T-cell (primary cell): Measurements from ENCODE around the gene NTRK1. TPM values are rescaled to one million over a fixed set of nuclear protein-coding genes. Genes with fewer than 3 reads are reported as not detected.
"Not testable (repeated sequence)": the region's sequence is repeated elsewhere in the genome, so short reads cannot be mapped to it uniquely, and the experiment has no call there.

Experiments
- ATAC-seq, 4 experiments: fragments of 200-7000 bp in 3 of 4; fragments of 150-1000 bp in 1 of 4; cut with Tn5 transposase; replicated peaks in 1 of 4; 1 replicate in 3 of 4; 2 replicates in 1 of 4; pipeline ENCODE4 v1.10.0; 2021; ENCODE audit warnings: moderate library complexity in 3 of 4, mild to moderate bottlenecking in 2 of 4, moderate number of reproducible peaks in 1 of 4
- CTCF ChIA-PET, 2 donors: fragments of 300-600 bp; sonication (Branson Sonifier 250); formaldehyde crosslinking; loops; one replicate each; lab custom pipeline; 2022; ENCODE audit warnings: antibody characterized with exemption in 2 of 2; lab: Charles Lee
- POLR2A ChIA-PET, 2 donors: fragments of 300-600 bp; sonication (Branson Sonifier 250); formaldehyde crosslinking; loops; one replicate each; lab custom pipeline; 2022; ENCODE audit warnings: antibody characterized with exemption in 2 of 2; lab: Charles Lee
- DNase-seq, 35 experiments: peaks; one replicate each; pipeline versions ENCODE4 v3.0.0 to v3.0.0-alpha.2; 2013 to 2023
- H3K27ac ChIP-seq: one replicate; pipeline ENCODE4 v1.5.1; 2013; ENCODE audit warnings: low read length
- H3K27me3 ChIP-seq, 2 experiments: replicated peaks in 1 of 2; 1 replicate in 1 of 2; 2 replicates in 1 of 2; pipeline versions ENCODE4 v1.6.1 to v1.7.0; 2013; ENCODE audit warnings: low read length in 1 of 2, mixed read lengths in 1 of 2; ENCODE audit not compliant: control insufficient read depth in 2 of 2, insufficient read depth in 2 of 2; ENCODE audit errors: extremely low read depth in 1 of 2
- H3K36me3 ChIP-seq, 2 donors: 1 replicate in 1 of 2; 2 replicates in 1 of 2; pipeline versions ENCODE4 v1.6.1 to v1.7.0; 2013; ENCODE audit warnings: low read length in 1 of 2; ENCODE audit not compliant: control insufficient read depth in 2 of 2, insufficient read depth in 1 of 2; ENCODE audit errors: extremely low read depth in 1 of 2
- H3K4me1 ChIP-seq, 2 experiments: 1 replicate in 1 of 2; 2 replicates in 1 of 2; pipeline versions ENCODE4 v1.6.1 to v1.7.0; 2013; ENCODE audit warnings: low read length in 2 of 2, mixed read lengths in 1 of 2; ENCODE audit not compliant: insufficient read depth in 2 of 2, control insufficient read depth in 1 of 2; ENCODE audit errors: extremely low read depth in 1 of 2
- H3K4me3 ChIP-seq, 2 donors: 1 replicate in 1 of 2; 2 replicates in 1 of 2; pipeline versions ENCODE4 v1.5.1 to v1.7.0; 2013; ENCODE audit warnings: mild to moderate bottlenecking in 2 of 2, low read length in 1 of 2, moderate library complexity in 1 of 2; ENCODE audit not compliant: control insufficient read depth in 1 of 2; ENCODE audit errors: extremely low read depth in 1 of 2
- H3K9me3 ChIP-seq: 2 replicates; pipeline ENCODE4 v1.7.0; 2013
- H3K27ac Mint-ChIP-seq, 2 donors: one replicate each; pipeline ENCODE4 v1.8.0; 2020 to 2021; ENCODE audit warnings: mild to moderate bottlenecking in 2 of 2, mixed read lengths in 2 of 2
- H3K27me3 Mint-ChIP-seq, 2 donors: one replicate each; pipeline ENCODE4 v1.8.0; 2021 to 2022; ENCODE audit warnings: mixed read lengths in 2 of 2
- H3K36me3 Mint-ChIP-seq: one replicate; pipeline ENCODE4 v1.8.0; 2021; ENCODE audit warnings: mixed read lengths
- H3K4me1 Mint-ChIP-seq, 3 donors: one replicate each; pipeline ENCODE4 v1.8.0; 2020 to 2022; ENCODE audit warnings: mixed read lengths in 3 of 3, mild to moderate bottlenecking in 1 of 3
- H3K4me3 Mint-ChIP-seq, 3 donors: one replicate each; pipeline ENCODE4 v1.8.0; 2020 to 2022; ENCODE audit warnings: mild to moderate bottlenecking in 3 of 3, mixed read lengths in 3 of 3, moderate library complexity in 3 of 3
- H3K9me3 Mint-ChIP-seq, 3 donors: one replicate each; pipeline ENCODE4 v1.8.0; 2020 to 2022; ENCODE audit warnings: mixed read lengths in 3 of 3
- WGBS: methylation state at CpG from one replicate; pipeline ENCODE4 v1.1.5; 2013; ENCODE audit warnings: missing lambda C conversion rate; ENCODE audit not compliant: insufficient coverage; 5-methylcytosine and 5-hydroxymethylcytosine counted together
- total RNA-seq, 35 experiments: library from RNA in 6 of 35; stranded (reverse) in 6 of 35; fragments of 120-200 nt in 1 of 35; gene quantifications; one replicate each; pipeline versions ENCODE4 v1.2.1 to v1.2.4 and lab custom pipeline; 2013 to 2026

Gene NTRK1
- total RNA-seq, 5 donors from 2014 or later (not counting 1 experiment from before 2014, with no cell fraction given), result 0.36 to 1.2 (median 0.60) TPM

- H3K27me3 ChIP-seq, result peaks cover 17 to 93% of the 10 kb centered on the region in 2 experiments
- H3K27ac Mint-ChIP-seq, result no peak overlapping the region
- POLR2A ChIA-PET, result no interaction called here
Observed at GRCh38 chr1:156926175-156926574, 65.5 kb downstream of the NTRK1 start.

GRCh38 chr1:156926695-156927094, 66.0 kb downstream of the NTRK1 start:
- H3K9me3 ChIP-seq, DNase-seq, H3K27ac Mint-ChIP-seq, H3K36me3 ChIP-seq, H3K36me3 Mint-ChIP-seq, ATAC-seq, H3K9me3 Mint-ChIP-seq, H3K4me3 ChIP-seq, H3K27ac ChIP-seq: not testable (repeated sequence)
- 85% methylated on average over 6 of the region's 6 CpGs for WGBS
- CTCF ChIA-PET, result interaction anchor here (0.6 to 1.3 kb wide), 2 partner anchors 10 to 34 kb away, joined by 3 read pairs; partner anchors contain the start of gene PEAR1 (in 1 of the 2)
- Histone ChIP-seq H3K4me1 (peaks cover 0 to 24% of the 10 kb centered on the region in 2 experiments), H3K27me3 (peaks cover 15 to 90% of the 10 kb centered on the region in 2 experiments)
- peaks cover 69 to 91% of the 10 kb centered on the region in 2 donors for H3K27me3 Mint-ChIP-seq
- H3K4me1 Mint-ChIP-seq, result peaks cover 17 to 41% (median 29%) of the 10 kb centered on the region in 3 donors
- POLR2A ChIA-PET, result interaction anchor here in 1 of 2 donors (0.7 kb wide), 1 partner anchor 66 kb away, joined by 4 read pairs; the partner anchor contains the start of gene NTRK1
- peak overlapping the region in 1 of 3 donors; percentile 67 for H3K4me3 Mint-ChIP-seq

More at GRCh38 chr1:156926175-156926574, 65.5 kb downstream of the NTRK1 start:
- Mint-ChIP-seq H3K4me3 (no peak overlapping the region), H3K4me1 (peaks cover 18 to 36% (median 25%) of the 10 kb centered on the region in 3 donors), H3K27me3 (peaks cover 69 to 91% of the 10 kb centered on the region in 2 donors), H3K36me3 (no peaks in the 10 kb centered on the region), H3K9me3 (no peaks in the 10 kb centered on the region)
- Histone ChIP-seq H3K27ac (no peak overlapping the region), H3K36me3 (no peaks in the 10 kb centered on the region), H3K4me1 (peaks cover 0 to 24% of the 10 kb centered on the region in 2 experiments), H3K4me3 (no peak overlapping the region), H3K9me3 (no peaks in the 10 kb centered on the region)
- ATAC-seq, result no peak
- CTCF ChIA-PET, result interaction anchor here in 1 of 2 donors (0.6 kb wide), 1 partner anchor 9 kb away, joined by 3 read pairs; no protein-coding TSS in a partner anchor
- peak in 4 of 35 experiments; percentile 14 to 23 (median 18) for DNase-seq
- WGBS, result 6% methylated on average over 3 of the region's 3 CpGs

GRCh38 chr1:156927215-156928042, 66.8 kb downstream of the NTRK1 start:
- peaks cover 62 to 89% of the 10 kb centered on the region in 2 donors for H3K27me3 Mint-ChIP-seq
- H3K27ac Mint-ChIP-seq, result no peak overlapping the region
- no peaks in the 10 kb centered on the region for H3K9me3 Mint-ChIP-seq
- Histone ChIP-seq H3K9me3 (no peaks in the 10 kb centered on the region), H3K4me3 (no peak overlapping the region), H3K27me3 (peaks cover 10 to 89% of the 10 kb centered on the region in 2 experiments), H3K4me1 (peaks cover 0 to 24% of the 10 kb centered on the region in 2 experiments), H3K36me3 (no peaks in the 10 kb centered on the region), H3K27ac (no peak overlapping the region)
- peak overlapping the region in 1 of 3 donors; percentile 67 for H3K4me3 Mint-ChIP-seq
- CTCF ChIA-PET, result interaction anchor here (0.8 to 1.3 kb wide), 4 partner anchors 10 to 243 kb away, joined by 3 to 6 read pairs (median 3); partner anchors contain the start of gene PEAR1 (in 1 of the 2)
- H3K4me1 Mint-ChIP-seq, result peaks cover 17 to 41% (median 28%) of the 10 kb centered on the region in 3 donors
- ATAC-seq (peak; percentile 76 to 86 (median 80)), DNase-seq (peak; percentile 22 to 73 (median 48))
- POLR2A ChIA-PET, result interaction anchor here in 1 of 2 donors (0.7 kb wide), 1 partner anchor 67 kb away, joined by 4 read pairs; the partner anchor contains the start of gene NTRK1
- 7% methylated on average over 63 of the region's 64 CpGs for WGBS
- H3K36me3 Mint-ChIP-seq, result no peaks in the 10 kb centered on the region

- no peak overlapping the region for H3K4me3 ChIP-seq
- peaks cover 0 to 24% of the 10 kb centered on the region in 2 experiments for H3K4me1 ChIP-seq
- H3K27ac Mint-ChIP-seq, result peak overlapping the region in 1 of 2 donors; percentile 39
- peaks cover 16 to 39% (median 26%) of the 10 kb centered on the region in 3 donors for H3K4me1 Mint-ChIP-seq
- WGBS, result no CpG with 5 or more reads among the region's 4 CpGs
- peaks cover 7 to 87% of the 10 kb centered on the region in 2 experiments for H3K27me3 ChIP-seq
- no peaks in the 10 kb centered on the region for H3K36me3 ChIP-seq
- no peaks in the 10 kb centered on the region for H3K36me3 Mint-ChIP-seq
- H3K27me3 Mint-ChIP-seq, result peaks cover 57 to 87% of the 10 kb centered on the region in 2 donors
- POLR2A ChIA-PET, result no interaction called here
- peak overlapping the region; percentile 24 to 67 (median 36) for H3K4me3 Mint-ChIP-seq
- DNase-seq (no peak), ATAC-seq (peak in 1 of 4 experiments; percentile 30)
- no peak overlapping the region for H3K27ac ChIP-seq
- CTCF ChIA-PET, result interaction anchor here (0.6 to 1.3 kb wide), 6 partner anchors 10 to 243 kb away, joined by 3 to 6 read pairs (median 3); partner anchors contain the start of gene PEAR1 (in 1 of the 2)
- no peaks in the 10 kb centered on the region for H3K9me3 ChIP-seq
- no peaks in the 10 kb centered on the region for H3K9me3 Mint-ChIP-seq
Observed at GRCh38 chr1:156928043-156928602, 67.5 kb downstream of the NTRK1 start.

GRCh38 chr1:156929596-156930238, 69.1 kb downstream of the NTRK1 start:
- Mint-ChIP-seq H3K9me3 (no peaks in the 10 kb centered on the region), H3K27me3 (peaks cover 52 to 77% of the 10 kb centered on the region in 2 donors), H3K27ac (no peak overlapping the region), H3K4me3 (no peak overlapping the region), H3K36me3 (no peaks in the 10 kb centered on the region), H3K4me1 (peaks cover 11 to 33% (median 20%) of the 10 kb centered on the region in 3 donors)
- ChIA-PET CTCF (interaction anchor here in 1 of 2 donors (0.6 kb wide), 1 partner anchor 213 kb away, joined by 6 read pairs; no protein-coding TSS in a partner anchor), POLR2A (no interaction called here)
- Histone ChIP-seq H3K27ac (no peak overlapping the region), H3K4me1 (peaks cover 0 to 12% of the 10 kb centered on the region in 2 experiments), H3K27me3 (peaks cover 7 to 73% of the 10 kb centered on the region in 2 experiments), H3K9me3 (no peaks in the 10 kb centered on the region), H3K4me3 (no peak overlapping the region), H3K36me3 (no peaks in the 10 kb centered on the region)
- WGBS, result 47% methylated on average over 3 of the region's 6 CpGs
- ATAC-seq (no peak), DNase-seq (no peak)
